Panc1 (cell line): ENCODE data around the gene SEPHS1. TPM values are rescaled to one million over a fixed set of nuclear protein-coding genes. Genes with fewer than 3 reads are reported as not detected.

ENCODE experiments used
- ATAC-seq: fragments of 200-7000 bp; cut with Tn5 transposase; 2 replicates; pipeline ENCODE4 v1.9.1; 2020; ENCODE audit warnings: mild to moderate bottlenecking, moderate library complexity
- BruUV-seq: library from RNA; stranded (reverse); fragments of 400-500 nt; replicated peaks from 2 replicates; lab custom pipeline; 2021; lab: Mats Ljungman, UMichigan
- CTCF ChIA-PET: fragments of 300-600 bp; sonication (Branson Sonifier 250); formaldehyde crosslinking; loops from one replicate; lab custom pipeline; 2022; ENCODE audit warnings: antibody characterized with exemption; lab: Charles Lee
- POLR2A ChIA-PET: fragments of 300-600 bp; sonication (Branson Sonifier 250); formaldehyde crosslinking; loops from one replicate; lab custom pipeline; 2022; ENCODE audit warnings: antibody characterized with exemption; lab: Charles Lee
- DNase-seq: peaks from one replicate; pipeline ENCODE4 v3.0.0-alpha.2; 2010; ENCODE audit warnings: low read depth, low spot score
- H3K27ac ChIP-seq: 2 replicates; pipeline ENCODE4 v1.5.1; 2011; ENCODE audit warnings: mild to moderate bottlenecking, low read length, inconsistent platforms
- H3K27me3 ChIP-seq: fragments of 200-500 bp; sonication (Bioruptor generic); 2 replicates; pipeline ENCODE4 v1.6.0; 2014; ENCODE audit warnings: low read length, inconsistent platforms; ENCODE audit not compliant: control insufficient read depth, insufficient read depth
- H3K36me3 ChIP-seq: fragments of 200-500 bp; sonication (Bioruptor generic); 2 replicates; pipeline ENCODE4 v1.5.1; 2014; ENCODE audit warnings: inconsistent platforms, mild to moderate bottlenecking, low read length, moderate library complexity; ENCODE audit not compliant: control insufficient read depth, insufficient read depth
- H3K4me1 ChIP-seq: 2 replicates; pipeline ENCODE4 v1.5.1; 2011; ENCODE audit warnings: inconsistent platforms, mild to moderate bottlenecking, low read length, moderate library complexity; ENCODE audit not compliant: control insufficient read depth, insufficient read depth
- H3K4me3 ChIP-seq, 2 experiments: 2 replicates each; pipeline ENCODE4 v1.5.1; 2011 to 2012; ENCODE audit warnings: low read depth in 2 of 2, low read length in 2 of 2, mild to moderate bottlenecking in 2 of 2, inconsistent platforms in 1 of 2, moderate library complexity in 1 of 2
- H3K9me3 ChIP-seq: fragments of 200-500 bp; sonication (Bioruptor generic); 2 replicates; pipeline ENCODE4 v1.5.1; 2014; ENCODE audit warnings: low read depth, mild to moderate bottlenecking, inconsistent platforms, low read length, moderate library complexity; ENCODE audit not compliant: control insufficient read depth, insufficient read depth
- CTCF ChIP-seq: fragments of 450-650 bp; IDR thresholded peaks from 2 replicates; pipeline ENCODE4 v1.5.1; 2017; ENCODE audit warnings: mild to moderate bottlenecking
- POLR2AphosphoS5 ChIP-seq: IDR thresholded peaks from 2 replicates; pipeline ENCODE4 v1.6.1; 2012; ENCODE audit warnings: mild to moderate bottlenecking, low read depth, low read length, moderate library complexity
- REST ChIP-seq, 2 experiments: IDR thresholded peaks; 2 replicates each; pipeline ENCODE4 v1.6.1; 2011 to 2012; ENCODE audit warnings: low read depth in 2 of 2, control low read depth in 1 of 2, low read length in 1 of 2, mild to moderate bottlenecking in 1 of 2, moderate library complexity in 1 of 2; ENCODE audit not compliant: insufficient read depth in 1 of 2
- SIN3A ChIP-seq: IDR thresholded peaks from 2 replicates; pipeline ENCODE4 v1.6.1; 2012; ENCODE audit warnings: low read depth, mild to moderate bottlenecking, low read length, moderate library complexity, borderline replicate concordance; ENCODE audit not compliant: insufficient read depth
- TCF7L2 ChIP-seq: IDR thresholded peaks from 2 replicates; pipeline ENCODE4 v1.6.1; 2011; ENCODE audit warnings: mild to moderate bottlenecking, low read depth, low read length, inconsistent platforms
- in situ Hi-C: cut with HindIII; loops from 2 replicates; pipeline ENCODE4 v1.10.0; 2016; ENCODE audit warnings: low sequenced_read_pairs, low pct_unique_long_range_greater_than_20kb
- intact Hi-C: fragments of 100-400 bp; cut with micrococcal nuclease; formaldehyde crosslinking; loops from one replicate; pipeline ENCODE4 v1.10.0; 2022; ENCODE audit not compliant: unreplicated experiment
- total RNA-seq: library from RNA; stranded (reverse); gene quantifications from one replicate; pipeline ENCODE4 v1.2.1, GENCODE V29; 2021; ENCODE audit not compliant: unreplicated experiment

SEPHS1 gene
- total RNA-seq, 1 experiment from 2014 or later, result 47.1 TPM

DNA sequence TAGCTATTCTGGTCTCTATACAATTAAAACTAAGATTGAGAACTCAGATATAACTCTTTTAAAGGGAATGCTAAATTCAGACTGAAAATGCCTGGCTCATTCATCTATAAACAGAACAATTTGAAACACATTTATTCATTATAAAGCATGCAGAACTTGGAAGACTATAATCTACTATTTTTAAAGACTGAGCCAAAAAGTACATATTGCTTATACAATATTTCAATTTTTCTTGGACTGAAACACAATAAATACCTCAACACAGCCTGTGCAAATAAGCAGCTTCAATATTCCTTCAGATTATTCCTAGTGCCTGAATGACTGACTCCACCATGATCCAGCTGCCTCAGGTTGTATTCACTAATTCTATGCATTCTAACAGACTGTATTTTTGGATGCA is 32.7 kb downstream of the SEPHS1 start:
- DNase-seq (no peak), ATAC-seq (no peak)
- H3K9me3 ChIP-seq, result no peaks in the 10 kb centered on the region
- no peaks in the 10 kb centered on the region for H3K4me1 ChIP-seq
- no peaks in the 10 kb centered on the region for H3K27me3 ChIP-seq
- no peak overlapping the region for H3K4me3 ChIP-seq
- intact Hi-C loops, result no loop called here
- no peak for TF ChIP-seq CTCF
- TF ChIP-seq TCF7L2, result no peak
- no peak for TF ChIP-seq REST (IDR thresholded peaks at IDR 0.05; ENCODE audit: insufficient read depth in 1 of 2, low read depth in 2 of 2, low read length in 1 of 2)
- TF ChIP-seq POLR2AphosphoS5, result no peak
- no peak for TF ChIP-seq SIN3A
- CTCF ChIA-PET, result no interaction called here
- H3K27ac ChIP-seq, result no peak overlapping the region
- H3K36me3 ChIP-seq, result no peaks in the 10 kb centered on the region
- POLR2A ChIA-PET, result no interaction called here
- no TSS peak for BruUV-seq
- in situ Hi-C loops, result no loop called here

DNA sequence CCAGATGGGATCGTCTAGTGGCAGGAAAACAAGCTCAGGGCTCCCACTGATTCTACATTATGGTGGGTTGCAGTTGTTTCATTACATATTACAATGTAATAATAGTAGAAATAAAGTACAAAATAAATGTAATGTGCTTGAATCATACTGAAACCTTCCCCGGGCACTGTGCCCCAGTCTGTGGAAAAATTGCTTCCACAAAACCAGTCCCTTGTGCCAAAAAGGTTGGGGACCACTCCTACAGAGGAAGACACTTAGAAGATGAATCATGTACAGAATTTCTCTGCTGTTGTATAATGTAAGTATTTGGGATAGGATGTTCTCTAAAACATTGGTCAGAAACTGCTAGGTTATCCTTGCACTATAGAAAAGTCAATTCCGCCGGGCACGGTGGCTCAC is 36.9 kb downstream of the SEPHS1 start:
- intact Hi-C loops, result no loop called here
- Histone ChIP-seq H3K4me1 (no peaks in the 10 kb centered on the region), H3K36me3 (no peaks in the 10 kb centered on the region), H3K4me3 (no peak overlapping the region), H3K27ac (no peak overlapping the region), H3K9me3 (no peaks in the 10 kb centered on the region), H3K27me3 (no peaks in the 10 kb centered on the region)
- in situ Hi-C loops, result no loop called here
- DNase-seq (no peak), ATAC-seq (no peak)
- TF ChIP-seq CTCF, result no peak
- no peak for TF ChIP-seq POLR2AphosphoS5
- TF ChIP-seq REST (IDR thresholded peaks at IDR 0.05; ENCODE audit: insufficient read depth in 1 of 2, low read depth in 2 of 2, low read length in 1 of 2), result no peak
- no peak for TF ChIP-seq TCF7L2
- TF ChIP-seq SIN3A, result no peak
- ChIA-PET POLR2A (no interaction called here), CTCF (no interaction called here)
- no TSS peak for BruUV-seq
